CD4-positive, alpha-beta T cell (primary cell): ENCODE data around the gene RPTOR. TPM values are rescaled to one million over a fixed set of nuclear protein-coding genes. Genes with fewer than 3 reads are reported as not detected.
A peak's percentile ranks its signal among the peaks of the same experiment; 100 is the strongest.

Experiments used
- ATAC-seq: fragments of 200-7000 bp; cut with Tn5 transposase; one replicate; pipeline ENCODE4 v1.10.0; 2022; ENCODE audit warnings: mild to moderate bottlenecking; ENCODE audit not compliant: poor library complexity
- CTCF ChIA-PET: fragments of 350-600 bp; sonication (Branson Sonifier 250); formaldehyde crosslinking; loops from one replicate; lab custom pipeline; 2021; ENCODE audit warnings: antibody characterized with exemption, inconsistent platforms; lab: Charles Lee
- POLR2A ChIA-PET: fragments of 350-600 bp; sonication (Branson Sonifier 250); formaldehyde crosslinking; loops from one replicate; lab custom pipeline; 2021; ENCODE audit warnings: antibody characterized with exemption, inconsistent platforms; lab: Charles Lee
- DNase-seq, 14 experiments: peaks; one replicate each; pipeline ENCODE4 v3.0.0-alpha.2; 2013 to 2020; ENCODE audit warnings: mixed read lengths in 2 of 14
- H3K27ac ChIP-seq, 2 donors: one replicate each; pipeline versions ENCODE4 v1.5.1 to v1.7.0; 2013; ENCODE audit warnings: low read length in 2 of 2, low read depth in 1 of 2, mild to moderate bottlenecking in 1 of 2
- H3K27me3 ChIP-seq, 2 experiments: 1 replicate in 1 of 2; 2 replicates in 1 of 2; pipeline versions ENCODE4 v1.6.1 to v1.7.0; 2013; ENCODE audit warnings: low read length in 2 of 2, control low read depth in 1 of 2, mild to moderate bottlenecking in 1 of 2, moderate library complexity in 1 of 2; ENCODE audit not compliant: insufficient read depth in 2 of 2, control insufficient read depth in 1 of 2
- H3K36me3 ChIP-seq: one replicate; pipeline ENCODE4 v1.6.1; 2013; ENCODE audit warnings: low read length, control low read depth; ENCODE audit not compliant: insufficient read depth
- H3K4me1 ChIP-seq: one replicate; pipeline ENCODE4 v1.6.1; 2013; ENCODE audit warnings: low read length, control low read depth; ENCODE audit not compliant: insufficient read depth
- H3K4me3 ChIP-seq: one replicate; pipeline ENCODE4 v1.5.1; 2013; ENCODE audit warnings: mild to moderate bottlenecking, low read length, moderate library complexity
- H3K9me3 ChIP-seq, 2 experiments: 1 replicate in 1 of 2; 2 replicates in 1 of 2; pipeline versions ENCODE4 v1.6.1 to v1.7.0; 2013; ENCODE audit warnings: low read length in 2 of 2, mild to moderate bottlenecking in 2 of 2, control low read depth in 1 of 2, moderate library complexity in 1 of 2; ENCODE audit not compliant: control insufficient read depth in 1 of 2, insufficient read depth in 1 of 2
- H3K27ac Mint-ChIP-seq: one replicate; pipeline ENCODE4 v1.8.0; 2020; ENCODE audit warnings: mixed read lengths
- H3K27me3 Mint-ChIP-seq: one replicate; pipeline ENCODE4 v1.8.0; 2021; ENCODE audit warnings: mixed read lengths
- H3K36me3 Mint-ChIP-seq: one replicate; pipeline ENCODE4 v1.8.0; 2021; ENCODE audit warnings: low read depth, mixed read lengths
- H3K4me1 Mint-ChIP-seq: one replicate; pipeline ENCODE4 v1.8.0; 2021; ENCODE audit warnings: low read depth, mixed read lengths
- H3K4me3 Mint-ChIP-seq: one replicate; pipeline ENCODE4 v1.8.0; 2020; ENCODE audit warnings: mild to moderate bottlenecking, mixed read lengths
- H3K9me3 Mint-ChIP-seq: one replicate; pipeline ENCODE4 v1.8.0; 2020; ENCODE audit warnings: mixed read lengths
- CTCF ChIP-seq: fragments of 200-600 bp; IDR thresholded peaks from one replicate; pipeline ENCODE4 v1.8.0; 2022; ENCODE audit warnings: antibody characterized with exemption, mild to moderate bottlenecking
- intact Hi-C, 2 experiments: fragments of 100-400 bp; cut with DNase I in 1 of 2; cut with micrococcal nuclease in 1 of 2; formaldehyde crosslinking; loops; one replicate each; pipeline versions ENCODE4 v1.15.1 to v1.9.0; 2023 to 2025; cut with DNase I, micrococcal nuclease
- total RNA-seq, 174 experiments: library from RNA in 2 of 174; stranded (reverse) in 2 of 174; gene quantifications; one replicate each; pipeline ENCODE4 v1.2.3 and lab custom pipeline; 2021 to 2026

The RPTOR gene
- total RNA-seq, 2 experiments from 2014 or later, result 45.0 to 47.1 TPM

- peaks cover 35% of the 10 kb centered on the region for H3K36me3 Mint-ChIP-seq
- peak in 1 of 14 experiments; percentile 31 for DNase-seq
- POLR2A ChIA-PET, result no interaction called here
- H3K27me3 Mint-ChIP-seq, result no peaks in the 10 kb centered on the region
- Histone ChIP-seq H3K4me3 (no peak overlapping the region), H3K27ac (no peak overlapping the region), H3K27me3 (no peaks in the 10 kb centered on the region), H3K36me3 (peaks cover 31% of the 10 kb centered on the region), H3K4me1 (no peaks in the 10 kb centered on the region), H3K9me3 (no peaks in the 10 kb centered on the region)
- no peaks in the 10 kb centered on the region for H3K9me3 Mint-ChIP-seq
- CTCF ChIA-PET, result no interaction called here
- intact Hi-C loops, result no loop called here
- H3K4me3 Mint-ChIP-seq, result no peak overlapping the region
- TF ChIP-seq CTCF, result no peak
- ATAC-seq, result no peak
- H3K4me1 Mint-ChIP-seq, result peaks cover 17% of the 10 kb centered on the region
- H3K27ac Mint-ChIP-seq, result no peak overlapping the region
Observed at GRCh38 chr17:80825471-80826345, 281.1 kb downstream of the RPTOR start.

GRCh38 chr17:80826346-80826954 is 281.8 kb downstream of the RPTOR start:
- Histone ChIP-seq H3K27ac (no peak overlapping the region), H3K27me3 (no peaks in the 10 kb centered on the region), H3K9me3 (no peaks in the 10 kb centered on the region), H3K4me1 (peaks cover 3% of the 10 kb centered on the region), H3K36me3 (peaks cover 30% of the 10 kb centered on the region), H3K4me3 (no peak overlapping the region)
- DNase-seq (peak in 1 of 14 experiments; percentile 28), ATAC-seq (no peak)
- Mint-ChIP-seq H3K27ac (no peak overlapping the region), H3K27me3 (no peaks in the 10 kb centered on the region), H3K36me3 (peaks cover 33% of the 10 kb centered on the region), H3K9me3 (no peaks in the 10 kb centered on the region), H3K4me3 (no peak overlapping the region), H3K4me1 (peaks cover 18% of the 10 kb centered on the region)
- intact Hi-C loops, result no loop called here
- no peak for TF ChIP-seq CTCF
- CTCF ChIA-PET, result interaction anchor here (1.2 kb wide), 1 partner anchor 52 kb away, joined by 3 read pairs; no protein-coding TSS in a partner anchor
- POLR2A ChIA-PET, result no interaction called here

- Histone ChIP-seq H3K27me3 (no peaks in the 10 kb centered on the region), H3K4me1 (peaks cover 8% of the 10 kb centered on the region), H3K4me3 (no peak overlapping the region), H3K9me3 (no peaks in the 10 kb centered on the region), H3K27ac (no peak overlapping the region), H3K36me3 (peaks cover 28% of the 10 kb centered on the region)
- CTCF ChIA-PET, result interaction anchor here (1.2 kb wide), 1 partner anchor 53 kb away, joined by 3 read pairs; no protein-coding TSS in a partner anchor
- H3K4me3 Mint-ChIP-seq, result no peak overlapping the region
- H3K27ac Mint-ChIP-seq, result no peak overlapping the region
- POLR2A ChIA-PET, result no interaction called here
- intact Hi-C loops, result no loop called here
- H3K27me3 Mint-ChIP-seq, result no peaks in the 10 kb centered on the region
- peaks cover 35% of the 10 kb centered on the region for H3K36me3 Mint-ChIP-seq
- ATAC-seq (peak; percentile 46), DNase-seq (peak in 4 of 14 experiments; percentile 33 to 57 (median 44))
- no peak for TF ChIP-seq CTCF
- H3K9me3 Mint-ChIP-seq, result no peaks in the 10 kb centered on the region
- peaks cover 24% of the 10 kb centered on the region for H3K4me1 Mint-ChIP-seq
Observed at GRCh38 chr17:80826955-80827645, 282.5 kb downstream of the RPTOR start.
